Measurements from ENCODE around the gene CYSTM1. TPM values are rescaled to one million over a fixed set of nuclear protein-coding genes. Genes with fewer than 3 reads are reported as not detected.

The CYSTM1 gene
- total RNA-seq, 2 experiments from 2014 or later: 21.4 to 36.7 TPM

- no peak for TF ChIP-seq EZH2phosphoT487 (IDR thresholded peaks at IDR 0.05; ENCODE audit: borderline replicate concordance, low read depth, low read length)
- no peak for TF ChIP-seq CTCF (conservative IDR thresholded peaks at IDR 0.05; ENCODE audit: low read length)
- no TSS peak for BruUV-seq (replicated peaks)
- CTCF ChIA-PET (ENCODE audit: unreplicated experiment): interaction anchor here (0.6 kb wide), 1 partner anchor 71 kb away, joined by 4 read pairs; no protein-coding TSS in a partner anchor
- POLR2A ChIA-PET: interaction anchor here (0.6 to 8.1 kb wide), 5 partner anchors 9 to 73 kb away, joined by 3 to 81 read pairs (median 5); partner anchors contain the start of gene HBEGF
- H3K9me3 ChIP-seq (ENCODE audit: low read length): peaks cover 6% of the 10 kb centered on the region; the same call in 1 of the 2 replicates
- no peaks in the 10 kb centered on the region for H3K9me2 ChIP-seq (ENCODE audit: insufficient read depth, low read length)
- no peak overlapping the region for H3K4me3 ChIP-seq (ENCODE audit: low read depth, low read length, poor library complexity, severe bottlenecking)
- peak overlapping the region; percentile 2 for H3K27ac ChIP-seq (ENCODE audit: low read depth, low read length, poor library complexity, severe bottlenecking)
- no peaks in the 10 kb centered on the region for H4K20me1 ChIP-seq (ENCODE audit: insufficient read depth, low read length)
- peaks cover 58% of the 10 kb centered on the region for H3K36me3 ChIP-seq (ENCODE audit: insufficient read depth, low read length)
- peak overlapping the region; percentile 16; the same call in 1 of the 2 replicates for H3K4me2 ChIP-seq (ENCODE audit: low read length)
- no peak for DNase-seq (ENCODE audit: low spot score)
- H3K79me2 ChIP-seq (ENCODE audit: insufficient read depth, low read depth, low read length): no peaks in the 10 kb centered on the region; the same call in 1 of the 2 replicates
- peaks cover 29% of the 10 kb centered on the region for H3K4me1 ChIP-seq (ENCODE audit: insufficient read depth, low read length, poor library complexity, severe bottlenecking)
- intact Hi-C loops (cut with micrococcal nuclease; ENCODE audit: unreplicated experiment): no loop called here
- H2AFZ ChIP-seq (ENCODE audit: low read length): no peak overlapping the region
Observed at GRCh38 chr5:140273401-140273877, 98.5 kb downstream of the CYSTM1 start.

- CTCF ChIA-PET (ENCODE audit: unreplicated experiment): no interaction called here
- intact Hi-C loops (cut with micrococcal nuclease; ENCODE audit: unreplicated experiment): no loop called here
- Histone ChIP-seq H4K20me1 (ENCODE audit: insufficient read depth, low read length) (no peaks in the 10 kb centered on the region), H3K4me1 (ENCODE audit: insufficient read depth, low read length, poor library complexity, severe bottlenecking) (peaks cover 25% of the 10 kb centered on the region), H3K79me2 (ENCODE audit: insufficient read depth, low read depth, low read length) (no peaks in the 10 kb centered on the region), H3K9me3 (ENCODE audit: low read length) (peaks cover 6% of the 10 kb centered on the region; the same call in 1 of the 2 replicates), H3K36me3 (ENCODE audit: insufficient read depth, low read length) (peaks cover 44% of the 10 kb centered on the region), H3K27ac (ENCODE audit: low read depth, low read length, poor library complexity, severe bottlenecking) (no peak overlapping the region), H3K4me3 (ENCODE audit: low read depth, low read length, poor library complexity, severe bottlenecking) (no peak overlapping the region), H2AFZ (ENCODE audit: low read length) (no peak overlapping the region), H3K9me2 (ENCODE audit: insufficient read depth, low read length) (no peaks in the 10 kb centered on the region), H3K4me2 (ENCODE audit: low read length) (no peak overlapping the region)
- DNase-seq (ENCODE audit: low spot score): no peak
- TF ChIP-seq EZH2phosphoT487 (IDR thresholded peaks at IDR 0.05; ENCODE audit: borderline replicate concordance, low read depth, low read length) (no peak), CTCF (conservative IDR thresholded peaks at IDR 0.05; ENCODE audit: low read length) (no peak)
- no TSS peak for BruUV-seq (replicated peaks)
- POLR2A ChIA-PET: interaction anchor here (0.5 to 2.6 kb wide), 6 partner anchors 9 to 1047 kb away, joined by 3 to 16 read pairs (median 4); partner anchors contain the start of gene PFDN1
Observed at GRCh38 chr5:140275837-140276236, 100.8 kb downstream of the CYSTM1 start.

GRCh38 chr5:140282266-140282665, 107.3 kb downstream of the CYSTM1 start:
- Histone ChIP-seq H3K4me3 (ENCODE audit: low read depth, low read length, poor library complexity, severe bottlenecking) (no peak overlapping the region), H3K36me3 (ENCODE audit: insufficient read depth, low read length) (peaks cover 24% of the 10 kb centered on the region), H3K4me2 (ENCODE audit: low read length) (peak overlapping the region; percentile 50), H2AFZ (ENCODE audit: low read length) (no peak overlapping the region), H3K27ac (ENCODE audit: low read depth, low read length, poor library complexity, severe bottlenecking) (peak overlapping the region; percentile 44), H4K20me1 (ENCODE audit: insufficient read depth, low read length) (no peaks in the 10 kb centered on the region), H3K79me2 (ENCODE audit: insufficient read depth, low read depth, low read length) (peaks cover 48% of the 10 kb centered on the region), H3K9me2 (ENCODE audit: insufficient read depth, low read length) (no peaks in the 10 kb centered on the region), H3K9me3 (ENCODE audit: low read length) (peaks cover 5% of the 10 kb centered on the region; the same call in 1 of the 2 replicates), H3K4me1 (ENCODE audit: insufficient read depth, low read length, poor library complexity, severe bottlenecking) (peaks cover 57% of the 10 kb centered on the region)
- TF ChIP-seq CTCF (conservative IDR thresholded peaks at IDR 0.05; ENCODE audit: low read length) (no peak), EZH2phosphoT487 (IDR thresholded peaks at IDR 0.05; ENCODE audit: borderline replicate concordance, low read depth, low read length) (no peak)
- intact Hi-C loops (cut with micrococcal nuclease; ENCODE audit: unreplicated experiment): loop anchor here (5.0 kb wide), 1 partner anchor 65 kb away; the partner anchor contains the start of gene HBEGF
- no TSS peak for BruUV-seq (replicated peaks)
- ChIA-PET POLR2A (interaction anchor here (1.0 to 4.8 kb wide), 6 partner anchors 11 to 62 kb away, joined by 3 to 81 read pairs (median 7); partner anchors contain the start of gene PFDN1), CTCF (ENCODE audit: unreplicated experiment) (interaction anchor here (3.5 kb wide), 1 partner anchor 36 kb away, joined by 13 read pairs; no protein-coding TSS in a partner anchor)
- DNase-seq (ENCODE audit: low spot score): no peak
